ENCODE data around the gene B3GNT8. TPM values are rescaled to one million over a fixed set of nuclear protein-coding genes. Genes with fewer than 3 reads are reported as not detected.
A peak's percentile ranks its signal among the peaks of the same experiment; 100 is the strongest.
"Not testable (repeated sequence)": the region's sequence is repeated elsewhere in the genome, so short reads cannot be mapped to it uniquely, and the experiment has no call there.

Gene B3GNT8
- total RNA-seq, 1 experiment from 2014 or later, result 0.10 TPM

DNA sequence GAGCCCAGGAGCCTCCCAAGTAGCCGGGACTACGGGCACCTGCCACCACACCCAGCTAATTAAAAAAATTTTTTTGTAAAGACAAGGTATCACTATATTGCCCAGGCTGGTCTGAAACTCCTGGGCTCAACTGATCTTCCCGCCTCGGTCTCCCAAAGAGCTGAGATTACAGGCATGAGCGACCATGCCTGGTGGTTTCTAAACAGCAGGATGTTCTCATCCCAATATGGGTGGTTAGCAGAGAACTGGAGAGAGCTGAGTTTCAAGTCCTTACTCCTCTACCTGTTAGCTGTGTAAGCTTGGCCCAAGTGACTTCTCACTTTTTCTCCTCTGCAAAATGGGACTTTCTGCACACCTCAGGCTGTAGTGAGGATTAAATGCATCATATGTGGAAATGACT, 42.8 kb downstream of the B3GNT8 start:
- CTCF ChIA-PET, result no interaction called here
- no TSS peak for BruUV-seq (replicated peaks)

DNA sequence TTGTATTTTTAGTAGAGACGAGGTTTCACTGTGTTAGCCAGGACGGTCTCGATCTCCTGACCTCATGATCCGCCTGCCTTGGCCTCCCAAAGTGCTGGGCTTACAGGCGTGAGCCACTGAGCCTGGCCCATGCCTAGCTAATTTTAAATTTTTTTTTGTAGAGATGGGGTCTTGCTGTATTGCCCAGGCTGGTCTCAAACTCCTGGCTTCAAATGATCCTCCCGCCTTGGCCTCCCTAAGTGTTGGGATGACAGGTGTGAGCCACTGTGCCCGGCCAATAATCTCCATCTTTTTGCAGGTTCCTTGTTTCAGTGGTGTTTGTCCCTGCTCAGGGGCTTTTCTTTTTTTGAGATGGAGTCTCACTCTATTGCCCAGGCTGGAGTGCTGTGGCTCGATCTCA, 45.6 kb downstream of the B3GNT8 start:
- BruUV-seq (replicated peaks); POLR2A ChIA-PET; CTCF ChIA-PET; H3K27ac ChIP-seq (ENCODE audit: low read length); intact Hi-C loops (cut with micrococcal nuclease; ENCODE audit: unreplicated experiment); H3K36me3 ChIP-seq (ENCODE audit: control insufficient read depth, insufficient read depth, low read length); ATAC-seq; H3K9me3 ChIP-seq (ENCODE audit: control insufficient read depth, insufficient read depth, low read depth, low read length); H3K4me3 ChIP-seq (ENCODE audit: low read depth in 2 of 2, low read length in 2 of 2); in situ Hi-C loops (cut with HindIII; ENCODE audit: low pct_unique_long_range_greater_than_20kb, low sequenced_read_pairs); H3K27me3 ChIP-seq (ENCODE audit: control insufficient read depth, insufficient read depth, low read length); DNase-seq (ENCODE audit: low read depth, low spot score); H3K4me1 ChIP-seq (ENCODE audit: control insufficient read depth, insufficient read depth, low read length): not testable (repeated sequence)

More for the DNA sequence above, 42.8 kb downstream of the B3GNT8 start:
- DNase-seq (ENCODE audit: low read depth, low spot score) (no peak), ATAC-seq (no peak)
- no peaks in the 10 kb centered on the region for H3K9me3 ChIP-seq (ENCODE audit: control insufficient read depth, insufficient read depth, low read depth, low read length)
- TF ChIP-seq POLR2AphosphoS5 (IDR thresholded peaks at IDR 0.05; ENCODE audit: low read depth, low read length), result no peak
- TF ChIP-seq, protein P1, sequence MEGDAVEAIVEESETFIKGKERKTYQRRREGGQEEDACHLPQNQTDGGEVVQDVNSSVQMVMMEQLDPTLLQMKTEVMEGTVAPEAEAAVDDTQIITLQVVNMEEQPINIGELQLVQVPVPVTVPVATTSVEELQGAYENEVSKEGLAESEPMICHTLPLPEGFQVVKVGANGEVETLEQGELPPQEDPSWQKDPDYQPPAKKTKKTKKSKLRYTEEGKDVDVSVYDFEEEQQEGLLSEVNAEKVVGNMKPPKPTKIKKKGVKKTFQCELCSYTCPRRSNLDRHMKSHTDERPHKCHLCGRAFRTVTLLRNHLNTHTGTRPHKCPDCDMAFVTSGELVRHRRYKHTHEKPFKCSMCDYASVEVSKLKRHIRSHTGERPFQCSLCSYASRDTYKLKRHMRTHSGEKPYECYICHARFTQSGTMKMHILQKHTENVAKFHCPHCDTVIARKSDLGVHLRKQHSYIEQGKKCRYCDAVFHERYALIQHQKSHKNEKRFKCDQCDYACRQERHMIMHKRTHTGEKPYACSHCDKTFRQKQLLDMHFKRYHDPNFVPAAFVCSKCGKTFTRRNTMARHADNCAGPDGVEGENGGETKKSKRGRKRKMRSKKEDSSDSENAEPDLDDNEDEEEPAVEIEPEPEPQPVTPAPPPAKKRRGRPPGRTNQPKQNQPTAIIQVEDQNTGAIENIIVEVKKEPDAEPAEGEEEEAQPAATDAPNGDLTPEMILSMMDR (IDR thresholded peaks at IDR 0.05), result no peak
- TF ChIP-seq TCF7L2 (IDR thresholded peaks at IDR 0.05; ENCODE audit: low read depth, low read length), result no peak
- TF ChIP-seq, protein P2, sequence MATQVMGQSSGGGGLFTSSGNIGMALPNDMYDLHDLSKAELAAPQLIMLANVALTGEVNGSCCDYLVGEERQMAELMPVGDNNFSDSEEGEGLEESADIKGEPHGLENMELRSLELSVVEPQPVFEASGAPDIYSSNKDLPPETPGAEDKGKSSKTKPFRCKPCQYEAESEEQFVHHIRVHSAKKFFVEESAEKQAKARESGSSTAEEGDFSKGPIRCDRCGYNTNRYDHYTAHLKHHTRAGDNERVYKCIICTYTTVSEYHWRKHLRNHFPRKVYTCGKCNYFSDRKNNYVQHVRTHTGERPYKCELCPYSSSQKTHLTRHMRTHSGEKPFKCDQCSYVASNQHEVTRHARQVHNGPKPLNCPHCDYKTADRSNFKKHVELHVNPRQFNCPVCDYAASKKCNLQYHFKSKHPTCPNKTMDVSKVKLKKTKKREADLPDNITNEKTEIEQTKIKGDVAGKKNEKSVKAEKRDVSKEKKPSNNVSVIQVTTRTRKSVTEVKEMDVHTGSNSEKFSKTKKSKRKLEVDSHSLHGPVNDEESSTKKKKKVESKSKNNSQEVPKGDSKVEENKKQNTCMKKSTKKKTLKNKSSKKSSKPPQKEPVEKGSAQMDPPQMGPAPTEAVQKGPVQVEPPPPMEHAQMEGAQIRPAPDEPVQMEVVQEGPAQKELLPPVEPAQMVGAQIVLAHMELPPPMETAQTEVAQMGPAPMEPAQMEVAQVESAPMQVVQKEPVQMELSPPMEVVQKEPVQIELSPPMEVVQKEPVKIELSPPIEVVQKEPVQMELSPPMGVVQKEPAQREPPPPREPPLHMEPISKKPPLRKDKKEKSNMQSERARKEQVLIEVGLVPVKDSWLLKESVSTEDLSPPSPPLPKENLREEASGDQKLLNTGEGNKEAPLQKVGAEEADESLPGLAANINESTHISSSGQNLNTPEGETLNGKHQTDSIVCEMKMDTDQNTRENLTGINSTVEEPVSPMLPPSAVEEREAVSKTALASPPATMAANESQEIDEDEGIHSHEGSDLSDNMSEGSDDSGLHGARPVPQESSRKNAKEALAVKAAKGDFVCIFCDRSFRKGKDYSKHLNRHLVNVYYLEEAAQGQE (IDR thresholded peaks at IDR 0.05; ENCODE audit: insufficient read depth in 1 of 2, low read depth in 2 of 2, low read length in 1 of 2), result no peak
- TF ChIP-seq SIN3A (IDR thresholded peaks at IDR 0.05; ENCODE audit: borderline replicate concordance, insufficient read depth, low read depth, low read length), result no peak
- POLR2A ChIA-PET, result no interaction called here
- in situ Hi-C loops (cut with HindIII; ENCODE audit: low pct_unique_long_range_greater_than_20kb, low sequenced_read_pairs) (no loop called here), intact Hi-C loops (cut with micrococcal nuclease; ENCODE audit: unreplicated experiment) (no loop called here)
- H3K27me3 ChIP-seq (ENCODE audit: control insufficient read depth, insufficient read depth, low read length), result no peaks in the 10 kb centered on the region
- no peaks in the 10 kb centered on the region for H3K4me1 ChIP-seq (ENCODE audit: control insufficient read depth, insufficient read depth, low read length)
- no peaks in the 10 kb centered on the region for H3K36me3 ChIP-seq (ENCODE audit: control insufficient read depth, insufficient read depth, low read length)
- H3K4me3 ChIP-seq (ENCODE audit: low read depth in 2 of 2, low read length in 2 of 2), result no peak overlapping the region
- H3K27ac ChIP-seq (ENCODE audit: low read length), result no peak overlapping the region

DNA sequence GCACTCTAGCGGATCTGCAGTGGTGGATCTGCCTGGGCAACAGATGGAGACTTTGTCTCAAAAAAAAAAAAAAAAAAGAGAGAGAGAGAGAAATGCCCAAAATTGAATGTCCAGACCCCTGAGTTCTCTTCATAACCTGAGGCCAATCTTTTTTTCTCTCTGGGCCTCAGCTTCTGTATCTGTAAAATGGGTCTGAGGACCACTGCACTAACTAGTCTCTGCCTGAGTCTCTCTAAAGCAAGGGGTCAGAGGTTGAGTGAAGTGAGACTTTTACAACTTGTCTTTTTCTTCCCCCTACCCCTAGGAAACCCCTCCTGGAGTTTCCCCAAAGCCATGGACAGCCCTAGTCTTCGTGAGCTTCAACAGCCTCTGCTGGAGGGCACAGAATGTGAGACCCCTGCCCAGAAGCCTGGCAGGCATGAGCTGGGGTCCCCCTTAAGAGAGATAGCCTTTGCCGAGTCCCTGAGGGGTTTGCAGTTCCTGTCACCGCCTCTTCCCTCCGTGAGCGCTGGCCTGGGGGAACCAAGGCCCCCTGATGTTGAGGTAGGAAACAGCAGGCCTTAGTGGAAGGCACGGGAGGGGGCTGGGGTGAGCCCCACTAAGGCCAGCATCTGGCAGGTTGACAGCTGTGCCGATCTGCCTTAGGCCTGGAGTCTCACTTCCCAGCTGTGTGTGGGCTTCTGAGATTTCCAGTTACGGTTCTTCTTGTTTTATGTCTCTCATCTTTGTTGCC, 49.0 kb downstream of the B3GNT8 start:
- ATAC-seq (0 out of 2 replicates have a peak, but pooled peaks have one; percentile 20), DNase-seq (ENCODE audit: low read depth, low spot score) (no peak)
- Histone ChIP-seq H3K9me3 (ENCODE audit: control insufficient read depth, insufficient read depth, low read depth, low read length) (no peaks in the 10 kb centered on the region), H3K4me3 (ENCODE audit: low read depth in 2 of 2, low read length in 2 of 2) (no peak overlapping the region), H3K4me1 (ENCODE audit: control insufficient read depth, insufficient read depth, low read length) (peaks cover 4% of the 10 kb centered on the region; the same call in 1 of the 2 replicates), H3K27ac (ENCODE audit: low read length) (no peak overlapping the region), H3K27me3 (ENCODE audit: control insufficient read depth, insufficient read depth, low read length) (no peaks in the 10 kb centered on the region), H3K36me3 (ENCODE audit: control insufficient read depth, insufficient read depth, low read length) (no peaks in the 10 kb centered on the region)
- in situ Hi-C loops (cut with HindIII; ENCODE audit: low pct_unique_long_range_greater_than_20kb, low sequenced_read_pairs) (no loop called here), intact Hi-C loops (cut with micrococcal nuclease; ENCODE audit: unreplicated experiment) (no loop called here)
- TF ChIP-seq, protein P1 (IDR thresholded peaks at IDR 0.05), result no peak
- TF ChIP-seq, protein P2 (IDR thresholded peaks at IDR 0.05; ENCODE audit: insufficient read depth in 1 of 2, low read depth in 2 of 2, low read length in 1 of 2), result no peak
- TF ChIP-seq POLR2AphosphoS5 (IDR thresholded peaks at IDR 0.05; ENCODE audit: low read depth, low read length) (no peak), TCF7L2 (IDR thresholded peaks at IDR 0.05; ENCODE audit: low read depth, low read length) (no peak), SIN3A (IDR thresholded peaks at IDR 0.05; ENCODE audit: borderline replicate concordance, insufficient read depth, low read depth, low read length) (no peak)
- CTCF ChIA-PET, result no interaction called here
- POLR2A ChIA-PET, result interaction anchor here (0.6 kb wide), 1 partner anchor 748 kb away, joined by 5 read pairs; no protein-coding TSS in a partner anchor
- no TSS peak for BruUV-seq (replicated peaks)
